ENCODE data around the gene ADARB1.

DNA sequence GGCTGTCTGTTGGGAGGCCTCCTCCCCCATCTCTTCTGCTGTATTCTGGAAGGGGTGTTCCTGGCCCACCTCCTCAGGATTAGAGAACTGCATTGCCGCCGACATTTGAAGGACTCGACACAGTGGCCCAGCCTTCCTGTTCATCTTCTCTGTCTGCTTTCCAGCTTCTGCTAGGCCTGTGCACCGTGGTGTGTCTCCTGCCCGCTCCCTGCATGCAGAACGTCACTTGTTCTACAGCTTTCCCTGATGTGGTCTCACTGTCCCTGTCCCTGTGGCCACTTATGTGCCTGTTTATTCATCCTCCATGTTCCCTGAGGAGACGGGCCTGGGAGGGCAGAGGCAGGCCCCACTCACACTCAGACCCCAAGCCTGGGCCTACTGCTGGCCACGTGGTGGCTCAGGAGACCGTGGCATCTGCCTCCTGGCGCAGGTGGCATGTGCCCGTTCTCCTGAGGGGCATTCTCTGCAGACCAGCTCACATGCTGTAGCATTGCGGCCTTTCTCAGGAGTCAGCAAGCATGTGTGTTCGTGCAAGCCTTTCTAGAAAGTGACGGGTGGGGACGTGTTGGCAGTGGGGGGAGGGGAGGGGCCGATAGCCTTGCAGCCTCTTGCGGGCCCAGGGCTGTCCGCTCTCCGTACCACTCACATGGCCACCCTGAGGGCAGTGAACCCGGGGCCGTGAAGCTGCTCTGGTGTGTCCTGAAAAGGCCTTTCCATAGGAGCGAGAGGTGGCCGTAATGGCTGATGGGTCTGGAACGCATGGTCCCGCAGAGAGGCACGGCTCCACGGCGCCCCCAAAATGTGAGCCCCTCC lies 177.5 kb downstream of the ADARB1 start:
- TF ChIP-seq, protein P1, sequence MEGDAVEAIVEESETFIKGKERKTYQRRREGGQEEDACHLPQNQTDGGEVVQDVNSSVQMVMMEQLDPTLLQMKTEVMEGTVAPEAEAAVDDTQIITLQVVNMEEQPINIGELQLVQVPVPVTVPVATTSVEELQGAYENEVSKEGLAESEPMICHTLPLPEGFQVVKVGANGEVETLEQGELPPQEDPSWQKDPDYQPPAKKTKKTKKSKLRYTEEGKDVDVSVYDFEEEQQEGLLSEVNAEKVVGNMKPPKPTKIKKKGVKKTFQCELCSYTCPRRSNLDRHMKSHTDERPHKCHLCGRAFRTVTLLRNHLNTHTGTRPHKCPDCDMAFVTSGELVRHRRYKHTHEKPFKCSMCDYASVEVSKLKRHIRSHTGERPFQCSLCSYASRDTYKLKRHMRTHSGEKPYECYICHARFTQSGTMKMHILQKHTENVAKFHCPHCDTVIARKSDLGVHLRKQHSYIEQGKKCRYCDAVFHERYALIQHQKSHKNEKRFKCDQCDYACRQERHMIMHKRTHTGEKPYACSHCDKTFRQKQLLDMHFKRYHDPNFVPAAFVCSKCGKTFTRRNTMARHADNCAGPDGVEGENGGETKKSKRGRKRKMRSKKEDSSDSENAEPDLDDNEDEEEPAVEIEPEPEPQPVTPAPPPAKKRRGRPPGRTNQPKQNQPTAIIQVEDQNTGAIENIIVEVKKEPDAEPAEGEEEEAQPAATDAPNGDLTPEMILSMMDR (IDR thresholded peaks at IDR 0.05): no peak
- no peak for TF ChIP-seq EZH2 (IDR thresholded peaks at IDR 0.05)
